Measurements from ENCODE around the gene HOXC11. TPM values are rescaled to one million over a fixed set of nuclear protein-coding genes. Genes with fewer than 3 reads are reported as not detected.

Gene HOXC11
- total and polyA plus RNA-seq, 10 of the 15 experiments (the other 5 are each of a cell fraction or from before 2014, with no cell fraction given), result not detected

DNA sequence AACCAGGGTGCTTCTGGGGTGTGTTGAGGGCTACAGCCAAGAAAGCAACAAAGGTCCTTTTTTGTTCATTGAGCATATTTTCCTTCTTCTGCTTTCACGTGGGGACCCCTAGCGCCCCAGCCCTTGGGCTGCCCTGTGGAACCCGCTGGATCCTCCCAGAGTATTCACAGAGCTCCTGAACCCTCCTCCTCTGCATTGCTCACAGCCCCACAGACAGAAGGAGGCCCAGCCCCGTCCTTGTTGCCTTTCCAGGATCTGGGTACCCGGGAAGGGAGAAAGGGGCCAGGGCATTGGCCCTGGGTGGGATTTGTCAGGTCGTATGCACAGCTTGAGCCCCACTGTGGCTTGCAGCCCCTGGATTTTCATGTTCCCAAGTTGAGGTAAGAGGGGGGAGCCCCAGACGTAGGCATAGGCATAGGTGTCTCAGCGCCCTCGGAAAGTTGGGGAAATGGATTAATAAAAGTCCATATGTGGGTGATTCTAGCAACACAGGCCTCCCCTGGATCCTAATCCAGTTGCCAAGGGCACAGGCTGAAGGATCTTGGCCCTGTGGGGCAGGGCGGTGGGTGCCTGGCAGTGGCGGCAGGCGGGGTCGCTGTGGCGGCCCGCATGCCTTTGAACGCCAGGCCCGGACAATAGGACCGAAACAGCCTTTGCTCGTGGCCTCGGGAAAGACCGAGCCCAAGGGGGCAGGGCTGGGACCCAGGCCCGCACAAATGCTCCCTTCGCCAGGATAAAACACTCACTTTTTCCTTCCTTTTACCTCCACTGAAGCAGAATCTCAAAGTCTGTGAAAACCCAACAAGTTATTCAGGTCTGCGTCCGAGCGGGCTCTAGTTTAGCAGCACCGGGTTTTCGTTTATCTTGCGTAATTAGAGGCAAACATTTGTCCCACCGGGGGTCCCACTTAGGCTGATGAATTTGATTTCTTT lies 9.0 kb downstream of the HOXC11 start:
- intact Hi-C loops (cut with micrococcal nuclease; ENCODE audit: unreplicated experiment) (loop anchor here (10.0 kb wide), 2 partner anchors 187 to 277 kb away; no protein-coding TSS in a partner anchor), in situ Hi-C loops (cut with MboI) (no loop called here)
- ChIA-PET POLR2A (no interaction called here), CTCF (interaction anchor here (1.1 kb wide), 1 partner anchor 10 kb away, joined by 3 read pairs; no protein-coding TSS in a partner anchor), RAD21 (ENCODE audit: unreplicated experiment) (no interaction called here), SMC1A (ENCODE audit: uncharacterized antibody, unreplicated experiment) (interaction anchor here (1.0 kb wide), 1 partner anchor 9 kb away, joined by 3 read pairs; no protein-coding TSS in a partner anchor)
- no TSS peak for BruUV-seq (replicated peaks)
- Histone ChIP-seq H3K27me3 (replicated peaks in 1 of 2; ENCODE audit: control insufficient read depth in 2 of 2, insufficient read depth in 2 of 2, low read length in 1 of 2) (peaks cover 29 to 50% of the 10 kb centered on the region in 2 experiments), H3K4me3 (no peak overlapping the region), H2AFZ (ENCODE audit: control insufficient read depth, low read depth, low read length) (no peak overlapping the region), H3K27ac (ENCODE audit: control insufficient read depth, insufficient read depth) (no peak overlapping the region), H3K36me3 (ENCODE audit: control insufficient read depth in 2 of 2, insufficient read depth in 2 of 2, low read length in 1 of 2) (no peaks in the 10 kb centered on the region), H3K4me2 (ENCODE audit: control insufficient read depth, insufficient read depth) (no peak overlapping the region), H3K9me3 (replicated peaks; ENCODE audit: control insufficient read depth, insufficient read depth, low read length) (no peaks in the 10 kb centered on the region; the same call in 2 of the 3 replicates), H3K79me2 (ENCODE audit: control insufficient read depth, insufficient read depth, low read length) (no peaks in the 10 kb centered on the region), H3K4me1 (ENCODE audit: control insufficient read depth, insufficient read depth, low read length) (peaks cover 29% of the 10 kb centered on the region), H3K9ac (ENCODE audit: control insufficient read depth, insufficient read depth, low read length) (no peak overlapping the region), H4K20me1 (ENCODE audit: control insufficient read depth, insufficient read depth) (no peaks in the 10 kb centered on the region)
- TF ChIP-seq RAD21 (IDR thresholded peaks at IDR 0.05; ENCODE audit: insufficient read depth, low read depth, low read length), result 0 out of 2 replicates have a peak, but pooled peaks have one; percentile 14
- peak; percentile 21 for TF ChIP-seq SUZ12 (IDR thresholded peaks at IDR 0.05; ENCODE audit: unreplicated experiment)
- no peak for TF ChIP-seq CREM (IDR thresholded peaks at IDR 0.05; ENCODE audit: low read depth)
- TF ChIP-seq, protein P1, sequence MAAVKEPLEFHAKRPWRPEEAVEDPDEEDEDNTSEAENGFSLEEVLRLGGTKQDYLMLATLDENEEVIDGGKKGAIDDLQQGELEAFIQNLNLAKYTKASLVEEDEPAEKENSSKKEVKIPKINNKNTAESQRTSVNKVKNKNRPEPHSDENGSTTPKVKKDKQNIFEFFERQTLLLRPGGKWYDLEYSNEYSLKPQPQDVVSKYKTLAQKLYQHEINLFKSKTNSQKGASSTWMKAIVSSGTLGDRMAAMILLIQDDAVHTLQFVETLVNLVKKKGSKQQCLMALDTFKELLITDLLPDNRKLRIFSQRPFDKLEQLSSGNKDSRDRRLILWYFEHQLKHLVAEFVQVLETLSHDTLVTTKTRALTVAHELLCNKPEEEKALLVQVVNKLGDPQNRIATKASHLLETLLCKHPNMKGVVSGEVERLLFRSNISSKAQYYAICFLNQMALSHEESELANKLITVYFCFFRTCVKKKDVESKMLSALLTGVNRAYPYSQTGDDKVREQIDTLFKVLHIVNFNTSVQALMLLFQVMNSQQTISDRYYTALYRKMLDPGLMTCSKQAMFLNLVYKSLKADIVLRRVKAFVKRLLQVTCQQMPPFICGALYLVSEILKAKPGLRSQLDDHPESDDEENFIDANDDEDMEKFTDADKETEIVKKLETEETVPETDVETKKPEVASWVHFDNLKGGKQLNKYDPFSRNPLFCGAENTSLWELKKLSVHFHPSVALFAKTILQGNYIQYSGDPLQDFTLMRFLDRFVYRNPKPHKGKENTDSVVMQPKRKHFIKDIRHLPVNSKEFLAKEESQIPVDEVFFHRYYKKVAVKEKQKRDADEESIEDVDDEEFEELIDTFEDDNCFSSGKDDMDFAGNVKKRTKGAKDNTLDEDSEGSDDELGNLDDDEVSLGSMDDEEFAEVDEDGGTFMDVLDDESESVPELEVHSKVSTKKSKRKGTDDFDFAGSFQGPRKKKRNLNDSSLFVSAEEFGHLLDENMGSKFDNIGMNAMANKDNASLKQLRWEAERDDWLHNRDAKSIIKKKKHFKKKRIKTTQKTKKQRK (IDR thresholded peaks at IDR 0.05; ENCODE audit: low read depth, low read length), result no peak
- no peak for TF ChIP-seq ZNF274 (IDR thresholded peaks at IDR 0.05; ENCODE audit: insufficient read depth, insufficient read length)
- TF ChIP-seq, protein P2, sequence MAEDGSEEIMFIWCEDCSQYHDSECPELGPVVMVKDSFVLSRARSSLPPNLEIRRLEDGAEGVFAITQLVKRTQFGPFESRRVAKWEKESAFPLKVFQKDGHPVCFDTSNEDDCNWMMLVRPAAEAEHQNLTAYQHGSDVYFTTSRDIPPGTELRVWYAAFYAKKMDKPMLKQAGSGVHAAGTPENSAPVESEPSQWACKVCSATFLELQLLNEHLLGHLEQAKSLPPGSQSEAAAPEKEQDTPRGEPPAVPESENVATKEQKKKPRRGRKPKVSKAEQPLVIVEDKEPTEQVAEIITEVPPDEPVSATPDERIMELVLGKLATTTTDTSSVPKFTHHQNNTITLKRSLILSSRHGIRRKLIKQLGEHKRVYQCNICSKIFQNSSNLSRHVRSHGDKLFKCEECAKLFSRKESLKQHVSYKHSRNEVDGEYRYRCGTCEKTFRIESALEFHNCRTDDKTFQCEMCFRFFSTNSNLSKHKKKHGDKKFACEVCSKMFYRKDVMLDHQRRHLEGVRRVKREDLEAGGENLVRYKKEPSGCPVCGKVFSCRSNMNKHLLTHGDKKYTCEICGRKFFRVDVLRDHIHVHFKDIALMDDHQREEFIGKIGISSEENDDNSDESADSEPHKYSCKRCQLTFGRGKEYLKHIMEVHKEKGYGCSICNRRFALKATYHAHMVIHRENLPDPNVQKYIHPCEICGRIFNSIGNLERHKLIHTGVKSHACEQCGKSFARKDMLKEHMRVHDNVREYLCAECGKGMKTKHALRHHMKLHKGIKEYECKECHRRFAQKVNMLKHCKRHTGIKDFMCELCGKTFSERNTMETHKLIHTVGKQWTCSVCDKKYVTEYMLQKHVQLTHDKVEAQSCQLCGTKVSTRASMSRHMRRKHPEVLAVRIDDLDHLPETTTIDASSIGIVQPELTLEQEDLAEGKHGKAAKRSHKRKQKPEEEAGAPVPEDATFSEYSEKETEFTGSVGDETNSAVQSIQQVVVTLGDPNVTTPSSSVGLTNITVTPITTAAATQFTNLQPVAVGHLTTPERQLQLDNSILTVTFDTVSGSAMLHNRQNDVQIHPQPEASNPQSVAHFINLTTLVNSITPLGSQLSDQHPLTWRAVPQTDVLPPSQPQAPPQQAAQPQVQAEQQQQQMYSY (CRISPR knock-in tag; IDR thresholded peaks at IDR 0.05), result no peak
- TF ChIP-seq, protein P3, sequence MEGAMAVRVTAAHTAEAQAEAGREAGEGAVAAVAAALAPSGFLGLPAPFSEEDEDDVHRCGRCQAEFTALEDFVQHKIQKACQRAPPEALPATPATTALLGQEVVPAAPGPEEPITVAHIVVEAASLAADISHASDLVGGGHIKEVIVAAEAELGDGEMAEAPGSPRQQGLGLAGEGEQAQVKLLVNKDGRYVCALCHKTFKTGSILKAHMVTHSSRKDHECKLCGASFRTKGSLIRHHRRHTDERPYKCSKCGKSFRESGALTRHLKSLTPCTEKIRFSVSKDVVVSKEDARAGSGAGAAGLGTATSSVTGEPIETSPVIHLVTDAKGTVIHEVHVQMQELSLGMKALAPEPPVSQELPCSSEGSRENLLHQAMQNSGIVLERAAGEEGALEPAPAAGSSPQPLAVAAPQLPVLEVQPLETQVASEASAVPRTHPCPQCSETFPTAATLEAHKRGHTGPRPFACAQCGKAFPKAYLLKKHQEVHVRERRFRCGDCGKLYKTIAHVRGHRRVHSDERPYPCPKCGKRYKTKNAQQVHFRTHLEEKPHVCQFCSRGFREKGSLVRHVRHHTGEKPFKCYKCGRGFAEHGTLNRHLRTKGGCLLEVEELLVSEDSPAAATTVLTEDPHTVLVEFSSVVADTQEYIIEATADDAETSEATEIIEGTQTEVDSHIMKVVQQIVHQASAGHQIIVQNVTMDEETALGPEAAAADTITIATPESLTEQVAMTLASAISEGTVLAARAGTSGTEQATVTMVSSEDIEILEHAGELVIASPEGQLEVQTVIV (IDR thresholded peaks at IDR 0.05; ENCODE audit: borderline replicate concordance, partially characterized antibody), result no peak
- no peak for TF ChIP-seq SRF (IDR thresholded peaks at IDR 0.05; ENCODE audit: low read depth in 2 of 2, low read length in 2 of 2)
- TF ChIP-seq FOS (IDR thresholded peaks at IDR 0.05; ENCODE audit: borderline replicate concordance, extremely low read depth, insufficient read length), result no peak
- TF ChIP-seq NFXL1 (IDR thresholded peaks at IDR 0.05; ENCODE audit: borderline replicate concordance), result no peak
- TF ChIP-seq RCOR1 (conservative IDR thresholded peaks at IDR 0.05; ENCODE audit: low read depth, low read length), result no peak
- DNase-seq (ENCODE audit: low read depth, low spot score), result no peak
- FAIRE-seq, result no peak
- no peak for ATAC-seq
- WGBS (ENCODE audit: insufficient coverage, insufficient replicate concordance, low lambda C conversion rate, missing lambda C conversion rate), result 45% methylated on average over 26 of the region's 30 CpGs

Measured in GM12878 (cell line).